Fibroblast of mammary gland (primary cell): ENCODE measurements around the gene PELI3.

ENCODE experiments used
- DNase-seq: peaks from one replicate; pipeline ENCODE4 v3.0.0-alpha.2; 2010; ENCODE audit warnings: low read depth
- H3K4me3 ChIP-seq: 2 replicates; pipeline ENCODE4 v1.5.1; 2011; ENCODE audit warnings: low read depth, mild to moderate bottlenecking, low read length, moderate library complexity; ENCODE audit not compliant: control insufficient read depth
- TF ChIP-seq, protein P1 (sequence below): conservative IDR thresholded peaks from 2 replicates; pipeline ENCODE4 v1.5.1; 2011; ENCODE audit warnings: low read depth, low read length, inconsistent platforms; ENCODE audit not compliant: control insufficient read depth, insufficient read depth

The PELI3 gene

DNA sequence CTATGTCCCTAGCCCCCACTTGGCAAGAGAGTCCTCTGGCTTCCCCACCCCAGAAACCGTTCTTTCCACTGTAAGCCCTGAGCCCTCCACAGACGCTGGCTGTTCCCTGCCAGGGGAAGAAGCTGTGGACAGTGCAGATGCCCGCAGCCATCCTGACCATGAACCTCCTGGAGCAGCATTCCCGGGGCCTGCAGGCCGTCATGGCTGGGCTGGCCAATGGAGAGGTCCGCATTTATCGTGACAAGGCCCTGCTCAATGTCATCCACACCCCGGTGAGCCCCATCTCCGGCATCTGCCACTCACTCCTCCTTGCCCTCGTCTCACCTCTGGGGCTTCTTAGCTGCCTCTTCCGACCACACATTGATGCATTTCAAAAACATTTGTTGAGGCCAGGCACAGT lies 56.9 kb downstream of the PELI3 start:
- H3K4me3 ChIP-seq, result no peak overlapping the region
- no peak for DNase-seq
- TF ChIP-seq, protein P1, sequence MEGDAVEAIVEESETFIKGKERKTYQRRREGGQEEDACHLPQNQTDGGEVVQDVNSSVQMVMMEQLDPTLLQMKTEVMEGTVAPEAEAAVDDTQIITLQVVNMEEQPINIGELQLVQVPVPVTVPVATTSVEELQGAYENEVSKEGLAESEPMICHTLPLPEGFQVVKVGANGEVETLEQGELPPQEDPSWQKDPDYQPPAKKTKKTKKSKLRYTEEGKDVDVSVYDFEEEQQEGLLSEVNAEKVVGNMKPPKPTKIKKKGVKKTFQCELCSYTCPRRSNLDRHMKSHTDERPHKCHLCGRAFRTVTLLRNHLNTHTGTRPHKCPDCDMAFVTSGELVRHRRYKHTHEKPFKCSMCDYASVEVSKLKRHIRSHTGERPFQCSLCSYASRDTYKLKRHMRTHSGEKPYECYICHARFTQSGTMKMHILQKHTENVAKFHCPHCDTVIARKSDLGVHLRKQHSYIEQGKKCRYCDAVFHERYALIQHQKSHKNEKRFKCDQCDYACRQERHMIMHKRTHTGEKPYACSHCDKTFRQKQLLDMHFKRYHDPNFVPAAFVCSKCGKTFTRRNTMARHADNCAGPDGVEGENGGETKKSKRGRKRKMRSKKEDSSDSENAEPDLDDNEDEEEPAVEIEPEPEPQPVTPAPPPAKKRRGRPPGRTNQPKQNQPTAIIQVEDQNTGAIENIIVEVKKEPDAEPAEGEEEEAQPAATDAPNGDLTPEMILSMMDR, result no peak

DNA sequence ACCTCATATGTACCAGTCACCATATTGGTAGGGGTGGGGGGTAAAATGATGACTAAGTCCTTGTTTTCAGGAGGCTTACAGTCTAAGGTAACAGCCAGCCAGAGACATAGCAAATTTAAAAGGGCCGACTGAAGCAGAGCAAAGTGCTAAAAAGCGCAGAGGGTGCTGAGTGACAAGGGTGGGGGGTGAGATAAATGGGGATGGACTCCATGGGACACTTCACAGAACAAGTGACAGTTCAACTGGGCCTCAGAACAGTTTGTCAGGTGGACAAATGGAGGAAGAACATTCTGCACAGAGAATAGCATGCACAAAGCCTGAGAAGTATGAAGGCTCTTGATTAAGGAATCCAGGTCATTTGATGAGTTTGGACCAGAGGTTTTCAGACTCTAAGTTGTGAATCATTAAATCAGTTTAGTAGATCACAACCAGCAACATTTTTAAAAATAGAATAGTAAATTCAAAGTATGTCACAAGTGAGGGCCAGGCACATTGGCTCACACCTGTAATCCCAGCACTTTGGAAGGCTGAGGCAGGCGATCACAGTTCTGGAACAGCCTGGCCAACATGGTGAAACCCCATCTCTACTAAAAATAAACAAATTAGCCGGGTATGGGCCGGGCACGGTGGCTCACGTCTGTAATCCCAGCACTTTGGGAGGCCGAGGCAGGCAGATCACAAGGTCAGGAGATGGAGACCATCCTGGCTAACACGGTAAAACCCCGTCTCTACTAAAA lies 57.8 kb downstream of the PELI3 start:
- no peak for DNase-seq
- no peak overlapping the region for H3K4me3 ChIP-seq
- TF ChIP-seq, protein P1, result no peak
